ENCODE measurements around the gene ADAP1.
"Not testable (repeated sequence)": the region's sequence is repeated elsewhere in the genome, so short reads cannot be mapped to it uniquely, and the experiment has no call there.

The ADAP1 gene

DNA sequence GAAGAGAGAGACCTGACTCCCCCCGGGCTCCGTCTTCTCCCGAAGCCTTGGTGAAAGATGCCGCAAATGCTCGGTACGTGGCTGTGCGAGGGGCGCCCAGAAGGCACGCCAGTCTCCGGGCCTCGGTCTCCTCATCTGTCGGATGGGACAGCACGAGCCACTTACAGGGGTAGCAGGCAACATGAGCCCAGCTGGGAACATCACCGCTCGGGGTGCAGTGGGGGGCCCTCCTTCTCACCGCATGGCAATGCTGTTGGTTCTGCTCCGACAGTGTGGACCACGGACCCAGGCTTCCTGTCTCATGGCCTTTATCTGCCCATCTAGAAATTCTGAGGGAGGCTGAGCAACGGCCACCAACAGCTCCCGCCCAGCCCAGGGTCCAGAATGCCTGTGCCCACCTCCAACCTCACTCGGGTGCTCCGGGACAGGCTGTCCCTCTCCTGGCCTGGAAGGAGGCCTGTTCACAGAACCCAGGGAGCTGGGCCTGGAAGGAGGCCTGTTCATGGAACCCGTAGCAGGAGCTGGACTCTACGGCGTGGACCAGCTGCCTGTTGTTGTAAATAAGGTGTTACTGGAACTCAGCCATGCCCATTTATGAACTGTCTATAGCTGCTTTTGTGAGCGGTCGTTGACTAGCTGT lies 15.8 kb downstream of the ADAP1 start:
- DNase-seq (ENCODE audit: low read depth): no peak

GRCh38 chr7:937856-938484 lies 16.5 kb downstream of the ADAP1 start:
- DNase-seq (ENCODE audit: low read depth): no peak

DNA sequence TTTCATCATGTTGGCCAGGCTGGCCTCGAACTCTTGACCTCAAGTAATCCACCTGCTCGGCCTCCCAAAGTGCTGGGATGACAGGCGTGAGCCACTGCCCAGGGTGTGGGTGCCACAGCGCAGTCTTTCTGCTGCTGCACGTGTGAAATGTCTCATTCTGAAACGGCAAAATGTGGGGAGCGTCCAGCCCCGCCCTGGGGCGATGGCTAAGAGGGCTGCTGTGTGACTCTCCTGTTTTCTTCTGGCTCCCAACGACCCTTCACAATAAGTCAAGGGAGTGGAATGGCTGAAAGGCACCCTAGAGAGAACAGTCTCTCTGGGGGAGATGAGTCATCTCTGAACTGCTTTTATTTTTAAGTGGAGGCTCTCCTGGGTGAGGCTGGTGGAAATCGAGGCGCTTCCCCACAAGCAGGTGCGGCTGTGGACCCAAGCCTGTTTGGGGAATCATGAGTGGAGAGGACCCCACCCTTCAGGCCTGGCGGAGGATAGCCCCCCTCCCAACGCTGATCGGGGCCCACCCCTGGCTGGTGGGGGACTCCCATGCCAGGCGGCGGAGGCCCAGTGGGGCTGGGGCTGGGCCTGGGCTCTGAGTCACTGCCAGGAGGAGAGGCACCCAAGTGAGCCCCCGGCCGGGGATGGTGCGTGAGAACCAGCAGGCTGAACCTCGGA lies 18.0 kb downstream of the ADAP1 start:
- DNase-seq (ENCODE audit: low read depth): no peak

DNA sequence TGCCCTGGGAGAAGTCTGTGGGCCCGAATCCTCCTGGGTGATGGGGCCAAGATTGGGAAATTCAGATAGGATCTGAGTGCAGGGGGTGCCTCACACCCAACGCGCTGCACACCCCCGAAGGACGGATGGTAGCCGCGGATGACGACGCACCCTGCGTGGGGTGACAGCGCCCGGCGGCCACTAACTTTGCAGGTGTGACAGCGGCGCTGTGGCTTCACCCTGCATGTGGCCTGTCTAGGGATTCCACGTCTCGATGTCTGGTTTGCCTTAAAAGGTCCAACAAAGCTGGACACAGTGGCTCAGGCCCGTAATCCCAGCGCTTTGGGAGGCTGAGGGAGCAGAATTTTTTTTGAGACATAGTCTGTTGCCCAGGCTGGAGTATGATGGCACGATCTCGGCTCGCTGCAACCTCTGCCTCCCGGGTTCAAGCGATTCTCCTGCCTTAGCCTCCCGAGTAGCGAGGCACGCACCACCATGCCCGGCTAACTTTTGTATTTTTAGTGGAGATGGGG lies 18.6 kb downstream of the ADAP1 start:
- no peak for DNase-seq (ENCODE audit: low read depth)

DNA sequence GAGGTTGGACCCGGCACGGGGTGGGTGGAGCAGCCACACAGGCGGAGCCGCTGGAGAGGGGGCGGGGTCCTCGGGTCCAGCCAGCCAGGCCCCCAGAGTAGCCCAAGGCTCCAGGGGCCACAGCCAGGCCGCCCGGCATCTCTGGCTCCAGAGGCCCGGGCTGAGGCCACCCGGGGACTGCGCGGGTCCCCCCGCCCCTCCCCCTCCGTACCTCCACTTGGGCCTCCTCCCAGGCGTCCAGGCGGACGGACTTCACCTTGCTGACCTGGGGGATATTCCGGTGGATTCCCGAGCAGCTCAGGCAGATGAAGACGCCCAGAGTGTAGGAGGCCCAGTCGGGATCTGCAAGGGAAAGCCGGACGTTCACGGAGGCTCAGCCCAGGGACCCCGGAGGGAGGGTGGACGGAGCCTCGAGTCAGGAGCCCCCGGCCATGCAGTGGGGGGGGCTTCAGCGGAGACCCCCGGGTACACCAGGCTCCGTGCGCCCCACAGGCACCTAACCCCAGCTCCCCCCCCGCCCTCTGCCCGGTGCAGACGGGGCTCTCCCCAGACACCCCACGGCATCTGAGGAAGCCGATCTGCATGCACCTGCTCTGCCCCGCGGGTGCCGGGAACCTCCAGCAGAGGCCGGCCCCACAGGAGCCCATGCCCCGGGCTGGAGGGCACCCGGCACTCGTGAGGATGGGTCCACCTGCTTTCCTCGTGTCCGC lies 19.2 kb downstream of the ADAP1 start:
- DNase-seq (ENCODE audit: low read depth): no peak

DNA sequence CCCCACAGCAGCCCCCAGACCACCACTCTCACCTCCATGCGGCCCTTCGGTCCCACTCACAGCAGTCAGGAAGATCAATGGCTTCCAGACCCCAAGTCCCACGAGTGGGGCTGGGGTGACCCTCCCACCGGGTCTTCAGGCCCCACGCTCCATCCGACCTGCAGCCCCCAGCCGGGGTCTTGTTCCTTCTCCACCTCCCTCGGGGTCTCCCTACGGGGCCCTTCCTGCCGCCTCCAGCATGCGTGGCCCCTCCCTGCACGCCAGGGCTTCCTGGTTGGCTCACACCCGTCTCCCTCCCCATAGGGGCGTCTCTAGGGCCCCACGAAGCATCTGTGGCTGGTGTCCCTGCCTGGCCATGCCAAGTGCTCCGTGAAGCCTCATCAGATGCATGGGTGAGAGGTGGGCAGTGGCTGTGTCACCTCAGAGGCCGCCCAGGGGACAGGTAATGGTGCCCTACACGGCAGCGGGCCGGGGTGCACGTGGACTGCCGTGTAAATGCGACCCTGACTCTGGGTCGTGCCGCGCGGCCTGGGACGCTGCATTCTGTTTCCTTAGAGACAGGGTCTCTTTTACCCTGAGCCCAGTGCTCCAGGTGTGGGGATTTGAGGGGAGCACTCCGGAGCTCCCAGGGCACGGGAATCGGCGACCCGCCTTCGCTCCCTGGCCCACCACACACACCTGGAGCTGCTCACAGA lies 19.9 kb downstream of the ADAP1 start:
- no peak for DNase-seq (ENCODE audit: low read depth)

GRCh38 chr7:932651-932975 lies 21.9 kb downstream of the ADAP1 start:
- DNase-seq (ENCODE audit: low read depth): no peak

DNA sequence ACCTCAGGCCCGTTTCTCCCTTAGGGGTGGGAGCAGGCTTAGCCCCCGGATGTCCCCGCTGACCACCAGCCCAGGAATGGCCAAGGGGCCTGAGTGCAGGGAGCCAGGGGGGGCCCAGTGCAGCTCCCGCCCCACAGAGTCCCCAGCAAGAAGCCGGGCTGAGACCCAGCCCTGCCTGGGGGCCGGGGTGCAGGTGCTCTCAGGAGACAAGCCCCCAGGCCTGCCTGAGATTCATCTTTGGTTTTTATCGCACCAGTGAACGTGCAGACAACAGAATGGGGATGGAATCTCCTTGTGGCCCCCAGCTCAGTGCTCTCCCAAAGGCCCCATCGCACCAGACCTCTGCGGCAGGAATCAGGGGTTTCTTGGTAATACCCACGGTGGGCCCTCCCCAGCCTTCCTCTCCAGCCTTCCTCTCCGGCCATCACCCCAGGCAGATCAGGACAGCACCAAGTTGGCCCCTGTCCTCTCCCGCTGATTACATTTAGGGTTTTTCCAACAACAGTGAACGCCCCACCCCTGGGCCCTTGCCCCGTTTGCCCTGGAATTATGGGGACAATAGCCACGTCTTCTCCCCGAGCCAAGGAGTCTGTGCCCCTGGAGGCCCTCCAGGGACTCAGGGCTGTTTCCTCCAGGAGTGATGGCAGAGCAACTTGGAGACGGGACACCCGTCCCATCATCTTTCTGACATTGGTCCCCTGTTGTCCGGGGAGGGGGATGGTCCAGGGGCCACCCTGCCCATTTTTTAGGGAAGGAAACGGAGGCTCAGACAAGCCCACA lies 22.4 kb downstream of the ADAP1 start:
- no peak for DNase-seq (ENCODE audit: low read depth)

GRCh38 chr7:930975-931758 lies 23.3 kb downstream of the ADAP1 start:
- DNase-seq (ENCODE audit: low read depth): no peak

- no peak for DNase-seq (ENCODE audit: low read depth)
These were observed 25.2 kb downstream of the ADAP1 start for GRCh38 chr7:929311-929711.

GRCh38 chr7:927031-927671 lies 27.3 kb downstream of the ADAP1 start:
- no peak for DNase-seq (ENCODE audit: low read depth)

DNA sequence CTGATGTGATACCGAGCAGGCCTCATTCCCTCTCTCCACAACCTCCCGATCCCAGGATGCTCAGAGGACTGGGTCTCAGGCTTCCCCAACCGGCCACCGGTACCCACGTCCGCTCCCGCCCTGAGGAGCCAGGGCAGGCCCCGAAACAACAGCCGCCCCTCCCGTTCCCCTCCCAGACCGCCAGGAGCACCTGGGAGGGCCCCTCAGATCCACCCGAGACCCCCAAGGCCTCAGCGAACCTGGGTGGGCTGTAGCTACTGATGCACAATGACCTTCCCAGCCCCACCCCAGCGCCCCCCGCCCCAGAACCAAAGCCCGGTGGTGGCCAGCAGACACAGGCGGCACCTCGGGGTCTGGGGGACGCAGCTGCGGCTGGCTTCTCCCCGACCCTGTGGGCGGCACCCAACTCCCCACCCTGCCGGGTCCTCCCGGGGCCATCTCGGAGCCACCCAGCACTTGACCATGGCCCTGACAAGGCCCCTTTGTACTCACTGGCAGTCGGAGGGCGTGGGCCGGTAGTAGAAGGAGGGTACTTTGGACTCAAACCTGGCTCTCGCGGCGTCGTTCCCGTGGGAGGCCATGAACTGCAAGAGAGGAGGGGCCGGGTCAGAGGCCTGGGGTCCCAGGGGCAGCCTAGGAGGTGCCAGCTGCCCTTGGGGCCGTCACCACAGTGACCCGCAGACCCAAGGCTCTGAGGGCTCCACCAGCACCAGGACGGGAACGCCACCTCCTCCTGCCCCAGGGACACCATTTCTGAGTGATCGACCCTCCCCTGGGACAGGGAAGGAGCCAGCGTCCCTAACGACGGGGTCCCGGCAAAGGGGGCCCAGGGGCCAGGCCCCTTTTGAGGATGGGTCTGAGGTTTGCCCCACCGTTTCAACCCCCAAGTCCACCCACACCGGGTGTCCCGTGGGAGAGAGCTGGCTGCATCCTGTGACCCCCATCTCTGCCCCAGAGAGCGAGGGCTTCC lies 28.1 kb downstream of the ADAP1 start:
- DNase-seq (ENCODE audit: low read depth): no peak

- DNase-seq (ENCODE audit: low read depth): no peak
These were observed 28.9 kb downstream of the ADAP1 start for GRCh38 chr7:925601-926000.

DNA sequence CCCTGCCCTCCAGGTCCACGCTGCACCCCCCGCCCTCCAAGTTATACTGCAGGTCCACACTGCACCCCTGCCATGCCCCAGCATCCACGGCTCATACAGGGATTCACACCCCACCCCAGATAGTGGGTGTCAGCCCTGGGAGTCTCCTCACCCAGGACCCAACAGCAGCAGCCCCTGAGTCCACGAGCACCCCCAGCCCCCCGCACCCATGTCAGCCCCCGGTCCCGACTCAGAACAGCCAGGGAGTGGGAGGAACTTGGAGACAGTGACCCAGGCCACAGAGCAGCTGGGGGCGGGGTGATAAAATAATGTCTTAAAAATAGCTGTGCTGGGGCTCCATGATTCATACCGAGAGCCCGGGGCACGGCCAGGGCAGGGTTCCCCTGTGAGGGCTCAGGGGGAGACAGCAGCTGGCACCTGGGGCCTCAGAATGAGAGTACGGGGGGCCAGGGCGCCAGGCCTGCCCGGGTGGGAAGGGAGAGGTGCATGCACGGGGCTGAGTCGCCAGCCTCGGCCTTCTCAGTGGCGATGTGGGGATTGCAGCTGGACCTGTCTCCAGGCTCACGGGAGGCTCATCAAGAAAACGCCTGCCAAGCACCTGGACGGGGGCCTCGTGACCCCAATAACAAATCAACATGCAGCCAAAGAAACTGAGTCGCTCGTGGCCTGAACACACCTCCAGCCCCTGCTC lies 29.8 kb downstream of the ADAP1 start:
- peak; percentile 50 for DNase-seq (ENCODE audit: low read depth)

- not testable (repeated sequence) for DNase-seq (ENCODE audit: low read depth)
These were observed 30.4 kb downstream of the ADAP1 start for GRCh38 chr7:924042-924441.

DNA sequence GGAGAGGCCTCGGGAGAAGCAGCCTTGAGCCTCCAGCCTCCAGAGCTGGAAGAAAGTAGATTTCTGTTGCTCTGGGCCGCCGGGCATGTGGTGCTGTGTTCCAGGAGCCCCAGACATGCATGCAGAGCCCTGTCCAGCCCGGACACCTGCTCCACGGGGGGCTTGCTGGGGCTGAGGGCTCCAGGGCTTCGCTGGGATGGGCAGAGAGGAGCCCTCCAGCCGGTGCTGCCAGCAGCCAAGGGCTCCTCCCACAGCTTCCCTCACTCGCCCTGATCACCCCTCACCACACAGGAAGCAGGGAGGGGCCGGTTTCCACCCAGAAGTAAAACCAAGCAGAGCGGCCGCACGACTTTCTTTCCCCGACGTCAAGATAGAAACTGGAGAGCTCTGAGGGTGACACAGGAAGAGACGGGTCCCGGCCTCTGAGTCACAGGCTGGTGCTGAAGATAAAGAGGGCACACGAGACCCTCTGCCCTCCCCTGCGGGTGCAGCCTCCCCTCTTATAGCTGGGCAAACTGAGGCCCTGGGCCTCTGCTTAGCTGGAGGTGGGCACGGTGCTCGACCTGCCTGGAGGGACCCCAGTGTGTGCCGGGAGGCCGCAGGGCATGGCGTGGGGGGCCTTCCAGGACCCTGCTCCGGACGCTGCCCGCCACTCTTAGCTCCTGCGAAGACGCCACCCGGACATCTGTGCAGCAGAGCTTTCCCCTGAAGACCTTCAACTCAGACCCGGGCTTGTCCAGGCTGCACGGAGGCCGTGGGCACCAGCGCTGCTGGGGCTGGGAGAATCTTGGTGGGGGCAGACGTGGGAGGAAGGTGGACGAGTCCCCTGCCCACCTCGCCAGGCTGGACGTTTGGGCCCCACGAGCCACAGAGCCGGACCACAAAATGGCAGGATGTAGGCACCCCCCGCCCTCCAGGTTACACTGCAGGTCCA lies 31.1 kb downstream of the ADAP1 start:
- DNase-seq (ENCODE audit: low read depth): peak; percentile 85

Measured in stimulated activated CD8-positive, alpha-beta memory T cell treated with anti-CD3 and anti-CD28 coated beads, Interleukin-7, amount 100 ng/mL, for 24 hours (primary cell).